MM.1S (cell line): ENCODE measurements around the gene WASF1.

Source experiments
- CTCF ChIP-seq: fragments of 300-600 bp; sonication (generic); IDR thresholded peaks from 2 replicates; pipeline ENCODE4 v1.5.1; 2016; ENCODE audit warnings: antibody characterized with exemption, low read length, mixed read lengths
- EZH2 ChIP-seq: fragments of 300-600 bp; sonication (generic); optimal IDR thresholded peaks from 2 replicates; pipeline ENCODE3; 2017; ENCODE audit warnings: low read depth, mild to moderate bottlenecking, antibody characterized with exemption, low read length, mixed read lengths
- EZH2phosphoT487 ChIP-seq: fragments of 300-600 bp; sonication (generic); IDR thresholded peaks from 2 replicates; pipeline ENCODE4 v1.6.1; 2018; ENCODE audit warnings: antibody characterized with exemption, low read length

DNA sequence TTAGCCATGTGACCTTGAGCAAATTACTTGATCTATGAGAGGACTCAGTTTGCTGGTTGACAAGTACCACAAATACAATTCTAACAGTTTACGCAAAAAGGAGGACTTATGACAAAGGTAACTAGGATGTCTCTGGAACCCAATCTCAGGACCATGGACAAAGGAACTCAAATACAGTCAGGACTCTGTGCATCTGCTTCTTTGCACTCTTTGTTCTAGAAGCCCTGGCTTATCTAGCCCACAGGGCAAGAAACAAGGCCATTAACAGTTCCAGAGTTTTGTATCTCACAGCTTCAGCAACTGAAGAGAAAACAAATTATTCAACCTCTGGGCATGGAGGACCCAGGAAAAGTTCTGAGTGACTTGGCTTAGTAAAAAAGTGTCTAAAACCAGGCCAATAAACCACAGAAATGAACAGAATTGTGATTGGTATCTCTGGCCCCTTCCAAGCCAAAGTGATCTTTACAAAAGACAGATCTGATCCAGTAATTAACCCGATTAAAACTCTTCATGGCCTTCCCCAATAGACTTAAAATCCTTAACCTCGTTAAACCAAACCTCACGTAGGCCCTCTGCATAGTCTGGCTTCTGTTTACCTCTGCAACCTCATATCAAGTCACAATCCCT, 5.9 kb downstream of the WASF1 start:
- no peak for TF ChIP-seq CTCF
- no peak for TF ChIP-seq EZH2
- TF ChIP-seq EZH2phosphoT487: no peak
